ENCODE results near the gene CISD2.
"Not testable (repeated sequence)": the region's sequence is repeated elsewhere in the genome, so short reads cannot be mapped to it uniquely, and the experiment has no call there.

CISD2 gene, protein sequence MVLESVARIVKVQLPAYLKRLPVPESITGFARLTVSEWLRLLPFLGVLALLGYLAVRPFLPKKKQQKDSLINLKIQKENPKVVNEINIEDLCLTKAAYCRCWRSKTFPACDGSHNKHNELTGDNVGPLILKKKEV

DNA sequence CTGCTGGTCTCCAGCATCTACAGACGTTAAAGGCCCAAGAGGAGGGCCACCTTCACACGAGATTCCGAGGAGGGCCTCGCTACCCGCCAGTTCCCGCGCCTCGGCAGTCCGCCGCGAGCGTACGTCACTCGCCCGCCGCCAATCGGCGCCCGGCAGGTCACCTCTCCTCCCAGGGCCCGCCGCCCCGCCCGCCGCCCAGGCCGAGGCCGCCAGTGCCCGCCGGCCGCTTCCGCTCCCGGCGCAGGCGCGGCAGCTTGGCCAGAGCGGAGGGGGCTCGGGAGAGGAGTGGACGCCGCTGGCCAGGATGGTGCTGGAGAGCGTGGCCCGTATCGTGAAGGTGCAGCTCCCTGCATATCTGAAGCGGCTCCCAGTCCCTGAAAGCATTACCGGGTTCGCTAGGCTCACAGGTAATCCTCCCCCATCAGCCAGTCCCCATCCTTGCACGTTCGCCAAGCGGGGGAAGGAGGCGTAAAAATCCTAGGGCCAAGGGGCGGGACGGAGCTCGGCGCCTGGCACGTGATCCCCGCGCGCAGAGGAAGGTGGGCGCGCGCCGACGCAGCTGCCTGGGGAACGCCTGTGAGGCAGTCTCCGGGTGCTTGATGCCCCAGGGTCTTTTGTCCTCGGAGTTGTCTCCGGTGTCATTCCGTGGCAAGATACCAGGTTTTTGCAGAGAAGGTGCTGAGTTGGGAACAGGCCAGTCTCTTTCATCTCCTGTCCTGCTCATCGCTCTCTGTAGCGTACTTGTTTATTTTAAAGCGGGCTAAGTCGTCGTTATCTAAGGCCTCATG lies at the start of gene CISD2:
CISD2 (plus strand) TSS at position 212 of the 788 bp plus-strand sequence; CDS start at position 305, 93 bp downstream.
- DNase-seq, result peak; percentile 82 to 87

GRCh38 chr4:102819100-102819499 lies 49.7 kb upstream of the CISD2 start:
- DNase-seq, result not testable (repeated sequence)

GRCh38 chr4:102819588-102820365 lies 49.0 kb upstream of the CISD2 start:
- no peak for DNase-seq

- no peak for DNase-seq
Observed at GRCh38 chr4:102823464-102823863, 45.3 kb upstream of the CISD2 start.

GRCh38 chr4:102823897-102824296 lies 44.9 kb upstream of the CISD2 start:
- DNase-seq, result no peak

GRCh38 chr4:102824398-102824797 lies 44.4 kb upstream of the CISD2 start:
- no peak for DNase-seq

DNA sequence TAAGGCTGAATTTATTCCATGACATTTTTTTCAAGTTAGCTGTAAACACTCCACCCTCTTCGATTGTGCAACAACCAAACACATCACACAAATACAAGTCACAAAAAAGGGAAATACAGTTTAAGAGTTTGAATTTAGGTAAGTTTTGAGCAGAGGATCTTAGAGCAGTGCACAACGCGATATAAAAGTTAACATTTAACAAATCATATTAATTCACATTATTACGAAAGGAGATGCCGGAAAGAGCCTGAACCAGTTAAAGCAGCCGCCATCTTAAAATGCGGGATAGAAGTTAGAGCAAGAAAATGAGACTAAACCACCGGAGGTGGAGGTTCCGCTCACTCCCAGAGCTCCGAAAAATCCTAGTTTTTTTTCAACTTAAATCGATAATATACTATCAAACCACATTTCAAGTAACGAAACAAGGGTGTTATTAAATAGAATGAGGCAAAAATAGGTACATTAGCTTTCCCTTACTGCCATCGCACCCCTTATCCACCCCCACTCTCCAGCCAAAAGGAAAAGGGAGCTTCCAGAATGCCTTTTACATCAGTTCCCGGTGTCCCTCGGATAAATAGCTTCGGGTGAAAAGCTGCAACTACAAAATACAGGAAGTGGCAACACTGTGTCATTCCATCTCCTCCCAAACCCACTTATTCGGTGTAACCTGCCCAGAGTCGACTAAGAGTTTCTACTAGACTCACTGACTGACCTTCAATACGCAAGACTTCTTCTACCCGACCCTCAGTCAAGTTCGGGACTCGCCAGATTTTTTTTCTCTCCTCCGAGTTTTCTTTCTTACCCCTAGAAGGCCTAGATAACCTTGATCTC lies 43.3 kb upstream of the CISD2 start:
- DNase-seq, result peak; percentile 13 to 27

- DNase-seq, result no peak
Observed at GRCh38 chr4:102826105-102826889, 42.5 kb upstream of the CISD2 start.

GRCh38 chr4:102826890-102827673 lies 41.7 kb upstream of the CISD2 start, which contains the start of gene UBE2D3:
Gene UBE2D3 (minus strand): TSS chr4:102827551. CDS start chr4:102826508, 1,043 bp downstream.
- peak; percentile 93 to 95 for DNase-seq

DNA sequence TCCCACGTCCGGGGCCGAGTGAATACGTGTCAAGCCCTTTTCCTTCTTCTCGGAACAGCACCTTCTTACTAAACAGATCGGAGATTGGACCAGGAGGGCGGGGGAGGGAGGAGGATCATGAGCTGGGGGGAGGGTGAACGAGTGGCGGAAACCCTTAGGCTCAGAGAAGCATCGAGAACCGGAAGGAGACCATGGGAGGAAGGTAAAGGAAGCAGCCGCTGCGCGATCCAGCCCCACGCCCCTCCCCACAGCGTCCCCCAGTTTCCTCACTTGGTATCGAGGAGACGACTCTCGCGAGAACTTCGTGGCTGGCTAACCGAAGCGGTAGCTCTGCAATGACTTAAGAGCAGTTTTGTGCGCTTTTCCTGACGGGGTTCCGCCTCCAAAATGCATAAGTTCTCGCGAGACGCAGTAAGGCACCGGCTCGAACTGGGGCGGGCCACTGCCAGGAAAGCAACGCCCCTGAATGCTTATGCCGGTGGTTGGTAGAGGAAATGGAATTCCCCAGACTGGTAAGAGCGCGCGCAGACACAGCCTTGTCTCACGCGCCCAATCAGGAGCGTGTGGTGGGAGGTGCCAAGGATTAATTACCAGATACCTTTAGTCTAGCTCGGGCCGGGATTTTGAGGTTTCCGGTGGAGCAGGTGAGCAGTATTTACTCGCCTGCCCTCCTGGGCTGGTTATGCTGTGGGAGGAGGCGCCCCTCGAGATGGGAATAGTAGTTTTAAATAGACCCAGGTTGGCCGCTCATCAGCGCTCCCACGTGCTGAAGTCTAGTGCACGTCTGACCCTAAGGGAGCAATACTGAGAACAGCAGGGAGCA lies 40.9 kb upstream of the CISD2 start:
- peak; percentile 89 to 95 for DNase-seq

DNA sequence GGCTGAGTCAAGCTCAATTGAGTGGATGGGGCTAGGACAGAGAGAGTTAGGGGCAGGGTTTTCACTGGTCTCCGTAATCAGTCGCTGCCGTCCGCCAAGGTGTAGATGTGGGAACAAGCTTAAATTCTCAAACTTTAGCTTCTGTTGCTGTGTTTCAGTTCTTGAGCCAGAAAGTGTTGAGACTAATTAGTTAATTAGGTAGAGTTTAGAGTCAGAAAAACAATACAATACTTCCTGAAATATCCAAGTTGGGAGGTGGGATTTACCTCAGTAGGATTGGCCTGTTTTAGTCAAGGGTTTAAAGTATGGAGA lies 40.3 kb upstream of the CISD2 start:
- DNase-seq, result no peak

DNA sequence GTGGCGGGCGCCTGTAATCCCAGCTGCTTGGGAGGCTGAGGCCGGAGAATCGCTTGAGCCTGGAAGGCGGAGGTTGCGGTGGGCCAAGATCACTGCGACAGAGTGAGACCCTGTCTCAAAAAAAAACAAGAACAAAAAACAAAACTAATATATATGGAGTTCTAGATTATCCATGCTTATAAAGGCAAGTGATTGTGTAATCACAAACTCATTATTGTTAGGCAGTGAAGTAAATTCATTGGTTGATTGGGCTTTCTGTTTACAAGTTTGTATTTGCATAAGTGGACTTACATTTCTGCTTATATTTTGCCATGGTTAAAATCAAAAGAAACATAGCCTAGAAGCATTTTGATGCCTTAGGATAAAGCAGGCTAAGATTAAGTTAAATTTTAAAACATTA lies 39.0 kb upstream of the CISD2 start:
- no peak for DNase-seq

- DNase-seq, result no peak
Observed at GRCh38 chr4:102832105-102832504, 36.7 kb upstream of the CISD2 start.

DNA sequence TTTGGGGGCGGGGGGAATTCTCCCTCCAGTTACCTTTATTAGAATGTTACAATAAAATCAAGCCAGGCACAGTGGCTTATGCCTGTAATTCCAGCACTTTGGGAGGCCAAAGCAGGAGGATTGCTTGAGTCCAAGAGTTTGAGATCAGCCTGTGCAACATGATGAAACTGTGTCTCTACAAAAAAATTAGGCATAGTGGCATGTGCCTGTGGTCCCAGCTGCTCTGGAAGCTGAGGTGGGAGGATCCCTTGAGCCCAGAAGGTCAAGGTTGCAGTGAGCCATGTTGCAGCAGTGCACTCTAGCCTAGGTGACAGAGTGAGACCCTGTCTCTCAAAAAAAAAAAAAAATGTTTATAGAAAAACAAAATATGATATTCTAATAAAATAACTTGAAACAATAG lies 36.1 kb upstream of the CISD2 start:
- DNase-seq, result no peak

GRCh38 chr4:102836596-102836995 lies 32.2 kb upstream of the CISD2 start:
- DNase-seq, result no peak

DNA sequence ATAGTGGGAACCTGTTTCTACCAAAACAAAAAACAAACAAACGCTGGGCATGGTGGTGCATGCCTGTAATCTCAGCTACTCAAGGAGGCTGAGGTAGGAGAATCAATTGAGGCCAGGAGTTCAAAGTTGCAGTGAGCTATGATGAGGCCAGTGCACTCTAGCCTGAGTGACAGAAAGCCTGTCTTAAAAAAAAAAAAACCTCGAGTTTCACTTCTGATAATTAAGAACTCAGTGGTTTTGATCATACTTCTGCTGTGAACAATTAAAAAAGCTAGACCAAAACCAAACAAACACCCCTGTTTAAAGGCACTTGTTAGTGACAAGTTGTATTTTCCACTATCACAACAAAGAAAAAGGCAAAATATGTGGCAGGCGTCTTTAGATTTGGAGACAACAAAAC lies 26.4 kb upstream of the CISD2 start:
- no peak for DNase-seq

DNA sequence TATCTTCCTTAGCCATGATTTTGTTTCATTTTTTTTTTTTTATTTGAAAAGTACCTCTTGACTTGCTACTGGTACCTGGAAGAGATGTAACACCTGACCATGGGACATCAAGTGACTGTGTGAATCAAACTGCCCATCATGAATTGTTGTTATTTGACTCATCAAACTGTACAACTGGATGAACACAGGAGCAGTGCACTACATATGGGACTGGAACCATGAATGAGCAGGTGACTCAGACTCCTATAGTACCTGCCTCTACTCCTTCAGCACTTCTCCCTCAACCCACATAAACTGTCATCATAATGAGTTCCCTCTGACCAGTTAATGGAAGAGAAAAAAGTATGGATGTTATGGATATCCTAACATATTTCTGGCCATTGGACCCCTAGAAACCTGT lies 25.5 kb upstream of the CISD2 start:
- DNase-seq, result no peak

- no peak for DNase-seq
Observed at GRCh38 chr4:102843938-102844337, 24.9 kb upstream of the CISD2 start.

DNA sequence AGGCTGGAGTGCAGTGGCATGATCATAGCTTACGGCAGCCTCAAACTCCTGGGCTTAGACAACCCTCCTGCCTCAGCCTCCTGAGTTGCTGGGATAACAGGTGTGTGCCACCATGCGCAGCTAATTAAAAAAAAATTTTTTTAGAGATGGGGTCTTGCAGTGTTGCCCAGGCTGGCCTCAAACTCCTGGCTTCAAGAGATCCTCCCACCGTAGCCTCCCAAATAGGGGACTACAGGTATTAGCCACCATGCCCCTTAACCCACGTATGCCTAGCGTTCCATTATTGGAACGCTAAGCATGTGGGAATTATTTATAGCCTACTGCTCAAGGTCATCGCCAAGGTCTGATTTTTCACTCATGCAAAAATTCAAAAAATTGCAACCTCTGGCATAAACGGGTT lies 21.1 kb upstream of the CISD2 start:
- no peak for DNase-seq

GRCh38 chr4:102849579-102850104 lies 19.1 kb upstream of the CISD2 start:
- DNase-seq, result no peak
